GM12891 (cell line): ENCODE data around the gene SLC6A19.

Experiments
- DNase-seq: peaks from one replicate; pipeline ENCODE4 v3.0.0; 2011; ENCODE audit warnings: low spot score; ENCODE audit not compliant: insufficient read length
- FAIRE-seq: peaks from 2 replicates; lab custom pipeline; 2011; peaks lifted over from hg19 to GRCh38; lab: Jason Lieb, UNC
- PAX5 ChIP-seq: IDR thresholded peaks from 2 replicates; pipeline ENCODE4 v1.6.1; 2011; ENCODE audit warnings: low read length, moderate library complexity, mild to moderate bottlenecking; ENCODE audit not compliant: insufficient read depth, severe bottlenecking
- POLR2A ChIP-seq: IDR thresholded peaks from 2 replicates; pipeline ENCODE4 v1.6.1; 2011; ENCODE audit warnings: low read depth, low read length, control low read depth
- POLR2AphosphoS5 ChIP-seq: IDR thresholded peaks from 2 replicates; pipeline ENCODE4 v1.6.1; 2011; ENCODE audit warnings: low read depth, low read length, control low read depth
- POU2F2 ChIP-seq: IDR thresholded peaks from 2 replicates; pipeline ENCODE4 v1.6.1; 2011; ENCODE audit warnings: low read depth, mild to moderate bottlenecking, control low read depth, low read length, moderate library complexity
- SPI1 ChIP-seq: IDR thresholded peaks from 2 replicates; pipeline ENCODE4 v1.6.1; 2011; ENCODE audit warnings: low read depth, low read length, control low read depth
- TAF1 ChIP-seq: IDR thresholded peaks from 2 replicates; pipeline ENCODE4 v1.6.1; 2011; ENCODE audit warnings: low read depth, low read length, control low read depth

SLC6A19 gene

GRCh38 chr5:1254196-1254595 is 52.8 kb downstream of the SLC6A19 start:
- FAIRE-seq = no peak

GRCh38 chr5:1255081-1255561 is 53.7 kb downstream of the SLC6A19 start:
- FAIRE-seq = no peak
- TF ChIP-seq SPI1 = no peak
- TF ChIP-seq TAF1 = no peak
- TF ChIP-seq POLR2AphosphoS5 = no peak
- TF ChIP-seq PAX5 = no peak
- no peak for TF ChIP-seq POU2F2
- no peak for TF ChIP-seq POLR2A
- DNase-seq = no peak

More at GRCh38 chr5:1254196-1254595, 52.8 kb downstream of the SLC6A19 start:
- no peak for TF ChIP-seq POU2F2
- no peak for TF ChIP-seq POLR2A
- no peak for DNase-seq

DNA sequence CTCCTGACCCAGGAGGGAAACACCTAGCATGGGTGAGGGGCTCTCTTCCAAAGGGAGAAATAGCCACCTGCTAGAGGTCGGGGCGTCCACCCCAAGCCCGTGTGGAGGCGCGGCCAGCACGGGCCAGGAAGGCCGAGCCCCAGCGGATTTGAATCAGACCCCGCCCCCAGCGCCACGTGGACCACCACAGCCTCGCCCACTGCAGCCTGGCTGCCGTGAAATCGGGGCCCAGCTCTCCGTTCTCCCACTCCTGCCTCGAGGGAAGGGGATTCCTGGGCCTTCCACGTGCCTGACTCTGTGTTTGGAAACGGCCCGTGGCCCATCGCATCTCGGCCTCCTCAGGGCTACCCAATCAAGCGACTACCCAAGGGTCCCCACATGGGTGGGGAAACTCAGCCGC is 55.4 kb downstream of the SLC6A19 start:
- no peak for DNase-seq
- FAIRE-seq = no peak
- TF ChIP-seq PAX5 = no peak
- TF ChIP-seq POU2F2 = no peak
- TF ChIP-seq SPI1 = no peak
- no peak for TF ChIP-seq POLR2A
- no peak for TF ChIP-seq TAF1
- no peak for TF ChIP-seq POLR2AphosphoS5

DNA sequence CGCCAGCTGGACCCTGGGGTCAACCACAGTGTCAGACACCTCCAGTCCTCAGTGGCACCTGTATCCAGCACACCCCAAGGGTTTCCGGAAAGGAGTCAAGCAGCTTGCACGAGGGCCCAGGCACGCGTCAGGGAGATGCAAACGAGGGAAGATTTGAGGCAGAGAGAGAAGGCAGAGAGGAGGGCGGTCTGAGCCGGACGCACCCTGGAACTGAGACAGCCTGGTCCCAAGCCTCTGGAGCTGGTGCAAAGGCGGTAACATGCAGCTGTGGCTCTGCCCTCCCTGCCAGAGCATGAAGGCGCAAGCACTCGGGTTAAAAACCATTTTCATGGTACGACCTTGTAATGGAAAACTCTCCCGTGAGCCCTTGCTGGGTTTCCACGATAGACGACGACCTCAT is 56.0 kb downstream of the SLC6A19 start:
- TF ChIP-seq POLR2AphosphoS5 (no peak), POU2F2 (no peak), POLR2A (no peak), PAX5 (no peak), TAF1 (no peak), SPI1 (no peak)
- DNase-seq = no peak
- no peak for FAIRE-seq

GRCh38 chr5:1257841-1258240 is 56.4 kb downstream of the SLC6A19 start:
- DNase-seq (no peak), FAIRE-seq (no peak)
- no peak for TF ChIP-seq POLR2AphosphoS5
- TF ChIP-seq PAX5 = no peak
- TF ChIP-seq TAF1 = no peak
- TF ChIP-seq POU2F2 = no peak
- no peak for TF ChIP-seq SPI1
- TF ChIP-seq POLR2A = no peak

- TF ChIP-seq POU2F2 (no peak), POLR2A (no peak), PAX5 (no peak), POLR2AphosphoS5 (no peak), SPI1 (no peak), TAF1 (no peak)
- FAIRE-seq (no peak), DNase-seq (no peak)
These were observed 58.5 kb downstream of the SLC6A19 start for GRCh38 chr5:1259806-1260480.

GRCh38 chr5:1261643-1262042 is 60.2 kb downstream of the SLC6A19 start:
- TF ChIP-seq POLR2AphosphoS5 = no peak
- no peak for TF ChIP-seq POLR2A
- no peak for TF ChIP-seq SPI1
- TF ChIP-seq PAX5 = no peak
- TF ChIP-seq TAF1 = no peak
- TF ChIP-seq POU2F2 = no peak
- FAIRE-seq (no peak), DNase-seq (no peak)

DNA sequence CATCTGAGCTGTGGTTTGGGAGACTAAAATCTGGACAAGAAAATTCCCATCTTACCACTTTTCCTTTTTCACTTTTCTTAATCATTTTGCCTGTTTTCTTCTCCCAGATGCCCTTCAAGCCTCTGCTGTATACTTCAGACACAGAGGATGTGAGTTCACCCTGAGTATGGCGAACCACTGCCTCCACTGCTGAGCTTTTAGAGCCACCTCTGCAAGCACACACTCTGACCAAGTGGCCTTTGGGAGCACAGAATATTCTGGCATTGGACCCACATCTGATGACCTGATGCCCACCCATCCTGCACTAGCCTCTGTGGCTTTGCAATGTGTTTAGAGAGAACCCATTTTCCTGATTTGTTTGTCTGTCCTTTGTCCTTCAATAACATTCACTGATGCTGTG is 61.0 kb downstream of the SLC6A19 start:
- FAIRE-seq (no peak), DNase-seq (no peak)
- no peak for TF ChIP-seq PAX5
- TF ChIP-seq SPI1 = no peak

GRCh38 chr5:1264211-1264610 is 62.8 kb downstream of the SLC6A19 start:
- TF ChIP-seq PAX5 (no peak), POLR2A (no peak), SPI1 (no peak), POU2F2 (no peak), POLR2AphosphoS5 (no peak), TAF1 (no peak)
- DNase-seq (no peak), FAIRE-seq (no peak)

DNA sequence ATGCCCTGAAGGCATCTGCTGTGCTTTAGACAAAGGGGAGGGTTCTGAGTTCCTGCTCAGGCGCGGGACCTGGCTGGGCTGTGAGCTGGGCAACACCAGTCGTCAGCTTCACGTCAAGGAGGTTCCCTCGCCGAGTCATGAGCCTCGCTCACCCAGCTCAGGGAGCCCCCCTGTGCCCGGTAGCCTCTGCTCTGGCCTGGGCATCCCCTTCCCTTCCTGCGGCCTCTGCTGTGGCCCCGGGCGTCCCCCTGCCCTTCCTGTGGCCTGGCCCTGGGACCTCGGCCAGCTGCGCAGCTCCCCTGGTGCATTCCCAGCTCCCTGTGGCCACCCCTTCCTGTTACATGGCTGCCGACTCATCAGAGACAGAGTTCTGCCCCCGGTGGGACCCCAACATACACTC is 63.6 kb downstream of the SLC6A19 start:
- FAIRE-seq (no peak), DNase-seq (no peak)
- TF ChIP-seq POLR2AphosphoS5 = no peak
- TF ChIP-seq POU2F2 = no peak
- TF ChIP-seq PAX5 = no peak
- no peak for TF ChIP-seq POLR2A
- no peak for TF ChIP-seq SPI1
- no peak for TF ChIP-seq TAF1
